OCI-LY7 (cell line): ENCODE measurements around the gene SIAH1.

Experiments used
- CTCF ChIP-seq: fragments of 200-600 bp; sonication (generic); conservative IDR thresholded peaks from 2 replicates; pipeline ENCODE4 v1.5.1; 2014; ENCODE audit warnings: mild to moderate bottlenecking, antibody characterized with exemption, low read length, moderate library complexity, mixed read lengths
- EZH2phosphoT487 ChIP-seq: fragments of 200-600 bp; sonication (generic); IDR thresholded peaks from 2 replicates; pipeline ENCODE4 v1.6.1; 2018; ENCODE audit warnings: low read depth, borderline replicate concordance, mild to moderate bottlenecking, mixed run types, antibody characterized with exemption, low read length, moderate library complexity, mixed read lengths

GRCh38 chr16:48323783-48324775 is 61.1 kb downstream of the SIAH1 start:
- TF ChIP-seq CTCF (no peak), EZH2phosphoT487 (no peak)
